Measurements from ENCODE around the gene LY6G6D.

LY6G6D gene

GRCh38 chr6:31737315-31737990 lies 22.3 kb downstream of the LY6G6D start:
- peak overlapping the region; percentile 99 for H3K27ac ChIP-seq (ENCODE audit: insufficient read depth in 1 of 2, low read depth in 1 of 2, low read length in 2 of 2, poor library complexity in 1 of 2, severe bottlenecking in 2 of 2)
- no peaks in the 10 kb centered on the region for H3K9me3 ChIP-seq (ENCODE audit: control extremely low read depth in 1 of 5, control insufficient read depth in 4 of 5, insufficient read depth in 2 of 5, low read depth in 1 of 5, low read length in 4 of 5)
- peak overlapping the region in 6 of 7 experiments; percentile 92 to 100 (median 96) for H3K4me3 ChIP-seq (ENCODE audit: control insufficient read depth in 1 of 7, extremely low read depth in 1 of 7, insufficient read depth in 4 of 7, low read depth in 2 of 7, low read length in 6 of 7)
- H3K4me1 ChIP-seq (ENCODE audit: control extremely low read depth in 1 of 4, control insufficient read depth in 4 of 4, insufficient read depth in 4 of 4, low read length in 3 of 4) = peaks cover 22 to 74% (median 62%) of the 10 kb centered on the region in 4 experiments
- ChIA-PET CTCF (interaction anchor here (0.9 to 19.7 kb wide), 12 partner anchors 9 to 222 kb away, joined by 3 to 268 read pairs (median 8); partner anchors contain the start of genes DDAH2, HSPA1A, HSPA1B and HSPA1L), POLR2A (interaction anchor here (0.5 to 4.0 kb wide), 20 partner anchors 7 to 1221 kb away, joined by 3 to 53 read pairs (median 5); partner anchors contain the start of genes ABHD16A, BAG6, C6orf47 and CSNK2B)
- 0% methylated on average over 4 of the region's 7 CpGs for WGBS (ENCODE audit: insufficient coverage)
- DNase-seq = peak; percentile 59 to 90 (median 84)
- H3K27me3 ChIP-seq (replicated peaks in 2 of 5; ENCODE audit: control insufficient read depth in 4 of 5, insufficient read depth in 5 of 5, low read length in 4 of 5) = no peaks in the 10 kb centered on the region
- H3K36me3 ChIP-seq (ENCODE audit: control insufficient read depth in 4 of 4, insufficient read depth in 4 of 4, low read length in 3 of 4) = peaks cover 4 to 26% (median 22%) of the 10 kb centered on the region in 4 experiments

- no peaks in the 10 kb centered on the region for H3K27me3 ChIP-seq (replicated peaks in 2 of 5; ENCODE audit: control insufficient read depth in 4 of 5, insufficient read depth in 5 of 5, low read length in 4 of 5)
- CTCF ChIA-PET = interaction anchor here (0.6 to 19.7 kb wide), 17 partner anchors 9 to 221 kb away, joined by 3 to 268 read pairs (median 4); partner anchors contain the start of genes DDAH2, HSPA1A, HSPA1L and LSM2
- peaks cover 22 to 71% (median 60%) of the 10 kb centered on the region in 4 experiments for H3K4me1 ChIP-seq (ENCODE audit: control extremely low read depth in 1 of 4, control insufficient read depth in 4 of 4, insufficient read depth in 4 of 4, low read length in 3 of 4)
- POLR2A ChIA-PET = interaction anchor here (0.5 to 4.0 kb wide), 21 partner anchors 8 to 179 kb away, joined by 3 to 53 read pairs (median 5); partner anchors contain the start of genes ABHD16A, BAG6, C6orf47 and CSNK2B
- WGBS (ENCODE audit: insufficient coverage) = 0% methylated on average over 3 of the region's 6 CpGs
- peak overlapping the region; percentile 2 to 100 (median 96) for H3K4me3 ChIP-seq (ENCODE audit: control insufficient read depth in 1 of 7, extremely low read depth in 1 of 7, insufficient read depth in 4 of 7, low read depth in 2 of 7, low read length in 6 of 7)
- DNase-seq = peak; percentile 96 to 98 (median 98)
- H3K27ac ChIP-seq (ENCODE audit: insufficient read depth in 1 of 2, low read depth in 1 of 2, low read length in 2 of 2, poor library complexity in 1 of 2, severe bottlenecking in 2 of 2) = peak overlapping the region; percentile 99
- H3K36me3 ChIP-seq (ENCODE audit: control insufficient read depth in 4 of 4, insufficient read depth in 4 of 4, low read length in 3 of 4) = peaks cover 4 to 28% (median 22%) of the 10 kb centered on the region in 4 experiments
- no peaks in the 10 kb centered on the region for H3K9me3 ChIP-seq (ENCODE audit: control extremely low read depth in 1 of 5, control insufficient read depth in 4 of 5, insufficient read depth in 2 of 5, low read depth in 1 of 5, low read length in 4 of 5)
Observed at GRCh38 chr6:31737991-31738979, 23.1 kb downstream of the LY6G6D start.

GRCh38 chr6:31739639-31740396 lies 24.7 kb downstream of the LY6G6D start, which contains the start of gene MSH5:
TSS of gene MSH5 (plus strand) at chr6:31740005. CDS start at chr6:31740467, 462 bp downstream.
- Histone ChIP-seq H3K27ac (ENCODE audit: insufficient read depth in 1 of 2, low read depth in 1 of 2, low read length in 2 of 2, poor library complexity in 1 of 2, severe bottlenecking in 2 of 2) (peak within 1 kb of the TSS; percentile 99), H3K36me3 (ENCODE audit: control insufficient read depth in 4 of 4, insufficient read depth in 4 of 4, low read length in 3 of 4) (peaks cover 2 to 28% (median 18%) of the 10 kb centered on the region in 4 experiments), H3K4me1 (ENCODE audit: control extremely low read depth in 1 of 4, control insufficient read depth in 4 of 4, insufficient read depth in 4 of 4, low read length in 3 of 4) (peaks cover 15 to 56% (median 44%) of the 10 kb centered on the region in 4 experiments), H3K27me3 (replicated peaks in 2 of 5; ENCODE audit: control insufficient read depth in 4 of 5, insufficient read depth in 5 of 5, low read length in 4 of 5) (no peaks in the 10 kb centered on the region), H3K9me3 (ENCODE audit: control extremely low read depth in 1 of 5, control insufficient read depth in 4 of 5, insufficient read depth in 2 of 5, low read depth in 1 of 5, low read length in 4 of 5) (no peaks in the 10 kb centered on the region), H3K4me3 (ENCODE audit: control insufficient read depth in 1 of 7, extremely low read depth in 1 of 7, insufficient read depth in 4 of 7, low read depth in 2 of 7, low read length in 6 of 7) (peak within 1 kb of the TSS; percentile 71 to 100 (median 75))
- DNase-seq = peak; percentile 96 to 98 (median 97)
- 0% methylated on average over 49 of the region's 58 CpGs for WGBS (ENCODE audit: insufficient coverage)
- CTCF ChIA-PET = interaction anchor here (0.7 to 19.7 kb wide), 12 partner anchors 11 to 124 kb away, joined by 3 to 268 read pairs (median 5); partner anchors contain the start of genes DDAH2, LSM2, LY6G6C and MPIG6B
- POLR2A ChIA-PET = interaction anchor here (0.5 to 4.0 kb wide), 11 partner anchors 8 to 219 kb away, joined by 3 to 53 read pairs (median 4); partner anchors contain the start of genes DDAH2, HSPA1B, LSM2 and MPIG6B

GRCh38 chr6:31740397-31741223 lies 25.5 kb downstream of the LY6G6D start:
- WGBS (ENCODE audit: insufficient coverage) = 5% methylated on average over 25 of the region's 29 CpGs
- no peaks in the 10 kb centered on the region for H3K9me3 ChIP-seq (ENCODE audit: control extremely low read depth in 1 of 5, control insufficient read depth in 4 of 5, insufficient read depth in 2 of 5, low read depth in 1 of 5, low read length in 4 of 5)
- ChIA-PET POLR2A (interaction anchor here (0.9 to 4.0 kb wide), 8 partner anchors 9 to 87 kb away, joined by 3 to 53 read pairs (median 6); partner anchors contain the start of genes DDAH2, GPANK1, HSPA1B and MPIG6B), CTCF (interaction anchor here (0.6 to 19.7 kb wide), 14 partner anchors 9 to 91 kb away, joined by 3 to 268 read pairs (median 4); partner anchors contain the start of genes DDAH2, LSM2, LY6G6C and MPIG6B)
- peaks cover 15 to 51% (median 40%) of the 10 kb centered on the region in 4 experiments for H3K4me1 ChIP-seq (ENCODE audit: control extremely low read depth in 1 of 4, control insufficient read depth in 4 of 4, insufficient read depth in 4 of 4, low read length in 3 of 4)
- peak overlapping the region; percentile 68 to 100 (median 74) for H3K4me3 ChIP-seq (ENCODE audit: control insufficient read depth in 1 of 7, extremely low read depth in 1 of 7, insufficient read depth in 4 of 7, low read depth in 2 of 7, low read length in 6 of 7)
- H3K27me3 ChIP-seq (replicated peaks in 2 of 5; ENCODE audit: control insufficient read depth in 4 of 5, insufficient read depth in 5 of 5, low read length in 4 of 5) = no peaks in the 10 kb centered on the region
- no peak for DNase-seq
- H3K27ac ChIP-seq (ENCODE audit: insufficient read depth in 1 of 2, low read depth in 1 of 2, low read length in 2 of 2, poor library complexity in 1 of 2, severe bottlenecking in 2 of 2) = peak overlapping the region; percentile 99
- peaks cover 6 to 34% (median 18%) of the 10 kb centered on the region in 4 experiments for H3K36me3 ChIP-seq (ENCODE audit: control insufficient read depth in 4 of 4, insufficient read depth in 4 of 4, low read length in 3 of 4)

- Histone ChIP-seq H3K27ac (ENCODE audit: insufficient read depth in 1 of 2, low read depth in 1 of 2, low read length in 2 of 2, poor library complexity in 1 of 2, severe bottlenecking in 2 of 2) (peak overlapping the region in 1 of 2 experiments; percentile 52), H3K9me3 (ENCODE audit: control extremely low read depth in 1 of 5, control insufficient read depth in 4 of 5, insufficient read depth in 2 of 5, low read depth in 1 of 5, low read length in 4 of 5) (no peaks in the 10 kb centered on the region), H3K36me3 (ENCODE audit: control insufficient read depth in 4 of 4, insufficient read depth in 4 of 4, low read length in 3 of 4) (peaks cover 6 to 34% (median 18%) of the 10 kb centered on the region in 4 experiments), H3K4me3 (ENCODE audit: control insufficient read depth in 1 of 7, extremely low read depth in 1 of 7, insufficient read depth in 4 of 7, low read depth in 2 of 7, low read length in 6 of 7) (no peak overlapping the region), H3K4me1 (ENCODE audit: control extremely low read depth in 1 of 4, control insufficient read depth in 4 of 4, insufficient read depth in 4 of 4, low read length in 3 of 4) (peaks cover 15 to 42% (median 35%) of the 10 kb centered on the region in 4 experiments), H3K27me3 (replicated peaks in 2 of 5; ENCODE audit: control insufficient read depth in 4 of 5, insufficient read depth in 5 of 5, low read length in 4 of 5) (no peaks in the 10 kb centered on the region)
- no peak for DNase-seq
- ChIA-PET CTCF (interaction anchor here (0.9 to 19.7 kb wide), 7 partner anchors 10 to 89 kb away, joined by 3 to 268 read pairs (median 4); partner anchors contain the start of genes DDAH2 and SAPCD1), POLR2A (interaction anchor here (0.6 to 2.6 kb wide), 3 partner anchors 14 to 20 kb away, joined by 3 to 10 read pairs (median 3); no protein-coding TSS in a partner anchor)
- 100% methylated on average over 1 of the region's 2 CpGs for WGBS (ENCODE audit: insufficient coverage)
Observed at GRCh38 chr6:31741815-31742214, 26.7 kb downstream of the LY6G6D start.

Data from common myeloid progenitor, CD34-positive (primary cell).